ENCODE data around the gene C19orf33.

The C19orf33 gene

GRCh38 chr19:38307076-38307475 lies 3.0 kb downstream of the C19orf33 start:
- no peak for TF ChIP-seq SIN3A (IDR thresholded peaks at IDR 0.05; ENCODE audit: borderline replicate concordance, insufficient read depth, low read length)
- TF ChIP-seq FOXP2 (optimal IDR thresholded peaks at IDR 0.05; ENCODE audit: borderline replicate concordance, extremely low read depth, extremely low read length, insufficient read depth), result no peak
- no peak for TF ChIP-seq POLR2AphosphoS5 (IDR thresholded peaks at IDR 0.05; ENCODE audit: low read depth, low read length)
- no peak for TF ChIP-seq TAF1 (IDR thresholded peaks at IDR 0.05; ENCODE audit: borderline replicate concordance, insufficient read depth, low read length)
- no peak for TF ChIP-seq REST (IDR thresholded peaks at IDR 0.05; ENCODE audit: insufficient read depth in 1 of 2, low read depth in 2 of 2, low read length in 2 of 2)

GRCh38 chr19:38307597-38307996 lies 3.5 kb downstream of the C19orf33 start:
- TF ChIP-seq POLR2AphosphoS5 (IDR thresholded peaks at IDR 0.05; ENCODE audit: low read depth, low read length) (no peak), FOXP2 (optimal IDR thresholded peaks at IDR 0.05; ENCODE audit: borderline replicate concordance, extremely low read depth, extremely low read length, insufficient read depth) (no peak), REST (IDR thresholded peaks at IDR 0.05; ENCODE audit: insufficient read depth in 1 of 2, low read depth in 2 of 2, low read length in 2 of 2) (no peak), TAF1 (IDR thresholded peaks at IDR 0.05; ENCODE audit: borderline replicate concordance, insufficient read depth, low read length) (no peak), SIN3A (IDR thresholded peaks at IDR 0.05; ENCODE audit: borderline replicate concordance, insufficient read depth, low read length) (no peak)

- no peak for TF ChIP-seq POLR2AphosphoS5 (IDR thresholded peaks at IDR 0.05; ENCODE audit: low read depth, low read length)
- TF ChIP-seq REST (IDR thresholded peaks at IDR 0.05; ENCODE audit: insufficient read depth in 1 of 2, low read depth in 2 of 2, low read length in 2 of 2), result no peak
- TF ChIP-seq FOXP2 (optimal IDR thresholded peaks at IDR 0.05; ENCODE audit: borderline replicate concordance, extremely low read depth, extremely low read length, insufficient read depth), result no peak
- TF ChIP-seq SIN3A (IDR thresholded peaks at IDR 0.05; ENCODE audit: borderline replicate concordance, insufficient read depth, low read length), result no peak
- no peak for TF ChIP-seq TAF1 (IDR thresholded peaks at IDR 0.05; ENCODE audit: borderline replicate concordance, insufficient read depth, low read length)
These were observed 4.1 kb downstream of the C19orf33 start for GRCh38 chr19:38308006-38308766.

GRCh38 chr19:38308926-38309614 lies 5.0 kb downstream of the C19orf33 start:
- TF ChIP-seq TAF1 (IDR thresholded peaks at IDR 0.05; ENCODE audit: borderline replicate concordance, insufficient read depth, low read length) (no peak), FOXP2 (optimal IDR thresholded peaks at IDR 0.05; ENCODE audit: borderline replicate concordance, extremely low read depth, extremely low read length, insufficient read depth) (no peak), POLR2AphosphoS5 (IDR thresholded peaks at IDR 0.05; ENCODE audit: low read depth, low read length) (no peak)

GRCh38 chr19:38309615-38310278 lies 5.7 kb downstream of the C19orf33 start:
- TF ChIP-seq TAF1 (IDR thresholded peaks at IDR 0.05; ENCODE audit: borderline replicate concordance, insufficient read depth, low read length) (no peak), POLR2AphosphoS5 (IDR thresholded peaks at IDR 0.05; ENCODE audit: low read depth, low read length) (no peak), REST (IDR thresholded peaks at IDR 0.05; ENCODE audit: insufficient read depth in 1 of 2, low read depth in 2 of 2, low read length in 2 of 2) (no peak), SIN3A (IDR thresholded peaks at IDR 0.05; ENCODE audit: borderline replicate concordance, insufficient read depth, low read length) (no peak)
